ENCODE results near the gene TCP1. TPM values are rescaled to one million over a fixed set of nuclear protein-coding genes. Genes with fewer than 3 reads are reported as not detected.

TCP1 gene
- total RNA-seq, 1 donor from 2014 or later = 167 TPM

DNA sequence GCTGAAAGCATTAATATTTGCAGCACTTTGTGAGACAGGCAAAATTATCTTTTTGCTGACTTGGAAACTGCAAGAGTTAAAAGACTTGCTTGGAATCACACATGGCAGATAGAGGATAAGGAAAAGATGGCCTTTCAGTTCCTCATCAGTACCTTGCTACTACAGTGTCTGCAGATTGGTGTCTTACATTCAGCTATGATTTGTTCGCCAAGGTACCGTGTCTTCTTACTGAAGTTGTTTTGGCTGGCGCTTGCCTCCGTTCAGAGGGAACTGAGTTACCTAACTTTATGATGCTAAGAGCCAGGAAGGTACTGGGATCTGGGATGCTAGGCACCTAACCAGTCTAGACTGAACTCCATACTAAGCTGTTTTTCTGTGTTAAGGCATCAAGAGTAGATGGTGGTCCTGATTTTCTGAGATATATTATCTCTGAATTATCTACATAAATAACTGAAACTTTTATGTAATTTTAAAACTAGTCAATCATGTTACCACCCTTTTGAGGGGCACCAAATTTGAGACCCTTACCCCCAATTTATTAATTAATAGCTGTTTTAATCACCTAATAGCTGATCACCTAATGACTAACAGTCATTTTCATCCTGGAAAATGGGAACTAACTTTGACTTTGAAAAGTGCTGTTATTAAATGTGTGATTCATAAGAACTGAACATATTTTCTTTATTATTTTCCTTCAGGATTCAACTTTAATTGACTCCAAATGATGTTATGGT, 59.6 kb downstream of the TCP1 start:
- H3K4me3 Mint-ChIP-seq (ENCODE audit: unreplicated experiment) = peak overlapping the region; percentile 87
- peaks cover 41% of the 10 kb centered on the region for H3K4me1 Mint-ChIP-seq (ENCODE audit: unreplicated experiment)
- peaks cover 5% of the 10 kb centered on the region for H3K36me3 Mint-ChIP-seq (ENCODE audit: unreplicated experiment)
- peak overlapping the region; percentile 27 for H3K27ac Mint-ChIP-seq (ENCODE audit: unreplicated experiment)
- no peaks in the 10 kb centered on the region for H3K27me3 Mint-ChIP-seq (ENCODE audit: unreplicated experiment)
- TF ChIP-seq, protein P1, sequence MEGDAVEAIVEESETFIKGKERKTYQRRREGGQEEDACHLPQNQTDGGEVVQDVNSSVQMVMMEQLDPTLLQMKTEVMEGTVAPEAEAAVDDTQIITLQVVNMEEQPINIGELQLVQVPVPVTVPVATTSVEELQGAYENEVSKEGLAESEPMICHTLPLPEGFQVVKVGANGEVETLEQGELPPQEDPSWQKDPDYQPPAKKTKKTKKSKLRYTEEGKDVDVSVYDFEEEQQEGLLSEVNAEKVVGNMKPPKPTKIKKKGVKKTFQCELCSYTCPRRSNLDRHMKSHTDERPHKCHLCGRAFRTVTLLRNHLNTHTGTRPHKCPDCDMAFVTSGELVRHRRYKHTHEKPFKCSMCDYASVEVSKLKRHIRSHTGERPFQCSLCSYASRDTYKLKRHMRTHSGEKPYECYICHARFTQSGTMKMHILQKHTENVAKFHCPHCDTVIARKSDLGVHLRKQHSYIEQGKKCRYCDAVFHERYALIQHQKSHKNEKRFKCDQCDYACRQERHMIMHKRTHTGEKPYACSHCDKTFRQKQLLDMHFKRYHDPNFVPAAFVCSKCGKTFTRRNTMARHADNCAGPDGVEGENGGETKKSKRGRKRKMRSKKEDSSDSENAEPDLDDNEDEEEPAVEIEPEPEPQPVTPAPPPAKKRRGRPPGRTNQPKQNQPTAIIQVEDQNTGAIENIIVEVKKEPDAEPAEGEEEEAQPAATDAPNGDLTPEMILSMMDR (IDR thresholded peaks at IDR 0.05) = no peak
- H3K9me3 Mint-ChIP-seq (ENCODE audit: unreplicated experiment) = no peaks in the 10 kb centered on the region
- DNase-seq (ENCODE audit: extremely low spot score, unreplicated experiment) = no peak

DNA sequence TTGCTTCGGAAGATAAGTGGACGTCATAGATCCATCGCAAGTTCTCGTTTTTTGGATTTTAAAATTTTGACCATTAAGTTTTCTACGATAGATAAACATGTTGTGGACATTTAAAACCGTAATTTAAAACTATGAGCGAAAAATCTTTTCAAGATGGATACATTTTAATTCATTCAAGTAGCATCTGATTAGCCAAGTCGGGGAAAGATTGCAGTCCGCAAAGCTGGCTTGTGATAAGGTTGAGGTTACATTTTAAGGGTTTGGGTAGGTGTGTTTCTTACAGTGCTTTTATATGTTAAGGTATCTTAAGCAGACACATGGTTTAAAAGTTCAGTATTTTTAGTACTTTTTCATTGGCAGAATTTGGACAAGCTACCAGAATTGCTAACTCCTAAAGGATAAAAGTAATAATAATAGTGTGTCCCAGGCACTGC, 60.9 kb downstream of the TCP1 start:
- TF ChIP-seq, protein P1 (IDR thresholded peaks at IDR 0.05) = no peak
- DNase-seq (ENCODE audit: extremely low spot score, unreplicated experiment) = no peak
- Mint-ChIP-seq H3K27ac (ENCODE audit: unreplicated experiment) (peak overlapping the region; percentile 92), H3K9me3 (ENCODE audit: unreplicated experiment) (no peaks in the 10 kb centered on the region), H3K4me3 (ENCODE audit: unreplicated experiment) (peak overlapping the region; percentile 87), H3K4me1 (ENCODE audit: unreplicated experiment) (peaks cover 43% of the 10 kb centered on the region), H3K36me3 (ENCODE audit: unreplicated experiment) (peaks cover 5% of the 10 kb centered on the region), H3K27me3 (ENCODE audit: unreplicated experiment) (no peaks in the 10 kb centered on the region)

Other genes with a start within 250 kb of the TCP1 start
- 73.1 and 74.5 TPM in 2 replicates for gene SOD2, start 96.4 kb downstream of the TCP1 start, total RNA-seq
- gene WTAP, start 62.1 kb downstream of the TCP1 start, total RNA-seq = 82.3 and 83.7 TPM in 2 replicates
- 21.3 and 22.4 TPM in 2 replicates for gene ACAT2, start 27.6 kb downstream of the TCP1 start, total RNA-seq
- 47.1 and 47.3 TPM in 2 replicates for gene MRPL18, start 865 bp upstream of the TCP1 start, total RNA-seq
- not detected in 2 replicates for gene PNLDC1, start 10.7 kb upstream of the TCP1 start, total RNA-seq
- gene MAS1, start 101.4 kb upstream of the TCP1 start, total RNA-seq = not detected in 2 replicates
- 196 and 218 TPM in 2 replicates for gene IGF2R, start 179.5 kb upstream of the TCP1 start, total RNA-seq

Data from osteocyte (in vitro differentiated cells).